AML-193 (cell line): ENCODE results near the gene ANTKMT.
"Not testable (repeated sequence)": the region's sequence is repeated elsewhere in the genome, so short reads cannot be mapped to it uniquely, and the experiment has no call there.

Experiments used
- DNase-seq, 2 experiments: peaks; one replicate each; lab custom pipeline; 2025; lab: John Stamatoyannopoulos, UW

Gene ANTKMT

DNA sequence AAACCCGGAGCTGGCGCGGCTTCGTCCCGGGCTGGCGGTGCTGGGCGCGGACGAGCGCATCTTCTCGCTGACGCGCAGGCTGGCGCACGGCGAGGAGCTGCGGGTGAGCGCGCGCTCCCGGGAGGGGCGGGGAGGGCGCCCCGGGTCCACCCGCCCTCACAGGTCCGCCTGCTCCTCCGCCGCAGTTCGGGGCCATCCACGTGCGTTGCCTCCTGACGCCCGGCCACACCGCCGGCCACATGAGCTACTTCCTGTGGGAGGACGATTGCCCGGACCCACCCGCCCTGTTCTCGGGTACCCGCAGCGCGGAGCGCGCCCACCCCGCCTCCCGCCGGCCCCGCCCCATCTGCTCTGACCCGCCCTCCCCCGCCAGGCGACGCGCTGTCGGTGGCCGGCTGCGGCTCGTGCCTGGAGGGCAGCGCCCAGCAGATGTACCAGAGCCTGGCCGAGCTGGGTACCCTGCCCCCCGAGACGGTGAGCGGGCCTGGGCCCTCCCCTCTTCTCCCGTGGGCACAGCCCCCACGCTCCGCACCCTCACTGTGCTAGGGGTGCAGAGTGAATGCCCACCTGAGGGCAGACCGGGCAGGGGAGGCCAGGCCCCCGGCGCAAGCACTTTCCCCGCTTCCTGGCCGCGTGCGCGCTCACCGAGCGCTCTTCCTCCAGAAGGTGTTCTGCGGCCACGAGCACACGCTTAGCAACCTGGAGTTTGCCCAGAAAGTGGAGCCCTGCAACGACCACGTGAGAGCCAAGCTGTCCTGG is 7.4 kb downstream of the ANTKMT start:
- peak; percentile 62 to 65 for DNase-seq

DNA sequence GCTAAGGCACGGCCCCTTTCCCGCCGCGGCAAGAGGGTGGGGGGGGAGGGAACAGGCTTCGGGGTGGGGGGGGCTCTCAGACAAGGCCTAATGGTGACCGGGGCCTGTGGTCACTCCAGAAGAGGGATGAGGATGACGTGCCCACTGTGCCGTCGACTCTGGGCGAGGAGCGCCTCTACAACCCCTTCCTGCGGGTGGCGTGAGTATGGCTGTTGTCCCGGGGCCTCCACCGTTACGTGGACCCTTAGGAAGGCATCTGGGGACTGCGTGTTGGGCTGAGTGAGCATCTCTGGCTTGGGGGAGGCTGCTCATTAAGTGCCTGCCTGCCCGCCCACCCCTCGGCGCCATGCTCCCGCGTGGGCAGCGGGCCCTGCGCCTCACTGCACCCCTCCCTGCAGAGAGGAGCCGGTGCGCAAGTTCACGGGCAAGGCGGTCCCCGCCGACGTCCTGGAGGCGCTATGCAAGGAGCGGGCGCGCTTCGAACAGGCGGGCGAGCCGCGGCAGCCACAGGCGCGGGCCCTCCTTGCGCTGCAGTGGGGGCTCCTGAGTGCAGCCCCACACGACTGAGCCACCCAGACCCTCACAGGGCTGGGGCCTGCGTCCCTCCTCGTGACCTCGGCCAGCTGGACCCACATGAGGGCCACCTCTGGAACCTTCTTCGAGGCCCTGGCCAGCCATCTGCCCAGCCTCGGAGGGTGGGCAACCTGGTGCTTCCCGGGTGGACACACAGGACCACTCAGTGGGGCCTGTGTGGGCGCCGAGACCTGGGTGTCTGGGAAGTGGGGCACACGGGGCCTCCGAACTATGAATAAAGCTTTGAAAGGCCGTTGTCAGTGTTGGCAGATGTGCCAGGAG is 8.2 kb downstream of the ANTKMT start:
- DNase-seq = no peak

DNA sequence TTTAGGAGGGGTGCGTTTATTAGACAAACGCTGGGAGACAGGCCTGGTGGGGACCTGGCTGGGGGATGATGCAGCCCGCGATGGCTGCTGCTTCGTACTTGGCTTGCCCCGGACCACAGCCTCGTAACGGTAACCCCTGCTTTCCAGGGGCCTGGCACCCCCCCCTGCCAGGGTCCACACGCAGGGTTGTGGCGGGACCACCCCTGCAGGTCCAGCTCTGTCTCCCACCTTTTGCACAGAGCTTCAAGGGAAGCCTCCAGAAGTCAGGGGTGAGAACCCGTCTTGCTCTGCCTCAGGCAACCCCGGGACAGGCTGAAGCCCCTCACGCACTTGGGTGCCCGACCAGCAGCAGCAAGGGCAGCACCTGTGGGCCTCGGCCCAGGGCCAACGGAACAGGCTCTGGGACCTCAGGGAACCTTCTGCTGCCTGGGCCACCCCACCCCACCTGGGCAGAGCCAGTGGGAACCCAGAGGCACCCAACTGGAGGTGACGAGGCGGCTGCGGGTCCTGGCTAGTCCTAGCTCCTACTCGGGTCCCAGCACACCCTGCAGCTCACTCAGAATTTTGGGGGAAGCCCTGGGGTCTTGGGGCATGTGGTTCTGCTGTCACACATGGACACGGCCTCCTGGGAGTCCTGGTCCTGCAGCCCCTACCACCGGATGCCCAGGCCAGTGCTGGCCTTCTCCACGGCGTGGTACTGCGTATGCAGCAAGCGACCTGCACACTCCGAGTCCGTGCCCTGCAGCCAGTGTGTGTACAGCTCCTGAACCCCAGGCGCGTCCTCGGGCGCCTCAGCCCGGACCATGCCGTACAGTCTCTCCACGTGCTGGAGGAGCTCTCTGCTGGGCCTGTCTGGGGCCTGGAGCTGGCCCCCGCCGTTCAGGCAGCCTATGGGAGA is 9.1 kb downstream of the ANTKMT start:
- DNase-seq = no peak

DNA sequence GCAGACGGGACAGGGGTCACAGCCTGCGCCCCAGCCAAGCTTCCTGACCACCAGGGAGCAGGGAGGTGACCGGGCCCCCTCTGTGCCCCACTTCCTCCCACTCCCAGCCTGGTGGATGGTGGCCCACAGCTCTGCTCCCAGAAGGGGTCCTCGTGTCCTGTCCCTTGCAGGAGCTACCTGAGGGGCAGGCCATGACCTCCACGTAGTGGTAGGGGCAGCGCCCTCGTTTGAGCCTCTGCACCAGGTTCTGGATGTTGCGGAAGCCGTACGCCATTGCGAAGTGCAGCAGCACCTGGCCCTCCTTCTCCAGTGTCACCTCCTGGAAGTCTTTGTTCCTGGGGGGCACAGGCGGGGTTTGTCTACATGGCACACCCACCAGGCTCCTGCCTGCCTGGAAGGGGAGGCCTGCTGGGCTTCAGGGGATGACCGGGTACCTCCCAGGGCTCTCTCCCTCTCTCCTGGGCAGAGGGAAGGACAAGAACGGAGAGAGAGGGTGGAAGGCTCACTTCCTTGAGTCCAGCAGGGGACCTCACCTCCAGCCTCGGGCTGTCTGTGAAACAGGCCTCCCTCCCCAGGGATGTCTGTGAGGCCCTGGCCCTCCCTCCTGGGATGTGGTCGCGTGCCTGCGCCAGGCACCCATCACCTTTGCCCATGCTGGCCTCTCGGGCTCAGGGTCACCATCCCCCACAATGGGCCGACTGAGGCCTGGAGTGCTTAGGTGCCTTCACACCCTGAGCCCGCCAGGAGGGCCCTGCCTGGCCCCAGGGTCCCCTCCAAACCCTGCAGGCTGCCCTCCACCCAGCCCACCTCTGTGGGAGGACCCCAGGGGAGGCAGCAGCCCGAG is 9.9 kb downstream of the ANTKMT start:
- no peak for DNase-seq

DNA sequence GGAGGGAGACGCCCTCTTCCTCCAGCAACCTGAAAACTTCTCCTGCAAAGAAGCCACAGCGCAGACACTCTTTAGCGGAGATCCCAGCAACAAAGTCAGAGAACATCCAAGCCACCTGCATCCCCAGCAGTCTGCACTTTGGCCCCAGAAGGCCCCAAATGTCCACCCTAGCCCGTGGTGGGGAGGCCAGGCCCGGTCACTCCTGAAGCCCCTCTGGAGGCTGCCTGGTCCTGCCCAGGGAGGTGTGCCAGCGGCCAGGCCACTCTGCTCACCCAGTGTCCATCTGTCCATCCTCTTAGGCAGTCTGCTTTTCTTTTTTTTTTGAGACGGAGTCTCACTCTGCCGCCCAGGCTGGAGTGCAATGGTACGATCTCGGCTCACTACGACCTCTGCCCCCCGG is 11.4 kb downstream of the ANTKMT start:
- no peak for DNase-seq

DNA sequence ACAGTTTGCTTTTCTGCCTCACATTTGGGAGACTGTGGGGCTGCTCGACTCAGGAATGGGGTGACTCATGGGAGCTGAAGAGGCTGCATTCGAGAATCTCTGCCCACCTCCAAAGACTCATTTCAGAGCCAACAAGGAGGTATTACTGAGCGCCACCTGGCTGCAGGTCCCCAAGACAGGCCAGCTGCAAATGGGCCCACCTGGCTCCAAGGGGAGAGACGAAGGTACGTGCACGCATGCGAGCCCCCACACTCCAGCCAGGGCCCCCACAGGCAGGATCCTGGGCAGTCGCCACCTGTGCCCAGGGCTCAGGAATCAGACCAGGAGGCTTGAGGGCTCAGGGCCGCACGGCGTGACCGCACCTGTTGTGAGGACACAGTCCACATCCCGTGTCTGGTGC is 12.0 kb downstream of the ANTKMT start:
- DNase-seq = no peak

DNA sequence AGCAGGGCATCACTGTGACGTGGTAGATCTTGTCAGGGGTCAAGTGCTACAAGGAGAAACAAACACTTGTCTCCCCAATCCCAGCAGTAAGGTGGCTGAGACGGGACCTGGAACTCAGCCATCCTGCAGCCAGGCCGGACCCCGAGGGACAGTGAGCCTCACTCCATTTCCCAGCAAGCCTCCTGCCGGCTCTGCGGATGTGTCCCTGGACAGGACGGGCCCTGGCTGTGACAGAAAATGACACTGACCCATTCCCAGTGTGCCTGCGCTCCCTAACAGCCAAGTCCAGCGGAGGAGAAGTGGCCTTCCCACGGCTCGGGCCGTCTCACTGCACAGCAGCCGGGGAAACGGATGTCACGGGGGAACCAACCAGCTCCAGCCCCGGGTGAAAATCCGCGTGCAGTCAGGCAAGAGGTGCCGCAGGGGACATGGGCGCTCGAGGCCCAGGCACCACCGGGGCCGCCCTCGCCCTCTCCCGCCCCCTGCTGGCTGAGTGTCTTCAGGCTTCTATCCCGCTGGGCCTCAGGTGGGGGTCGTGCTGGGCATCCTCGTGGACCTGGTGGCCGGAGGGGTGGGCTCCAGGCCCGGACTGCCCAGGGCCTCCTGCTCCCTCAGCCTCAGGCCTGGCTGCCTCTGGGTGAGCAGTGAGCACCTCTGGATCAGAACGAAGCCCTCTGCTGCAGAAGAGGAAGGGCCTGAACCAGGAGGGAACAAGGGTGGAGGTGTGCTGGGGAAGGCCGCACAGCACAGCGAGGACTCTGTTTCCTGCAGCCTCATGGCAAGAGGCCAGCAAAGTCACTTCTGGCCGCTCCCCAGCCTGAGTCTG is 12.6 kb downstream of the ANTKMT start:
- DNase-seq = peak; percentile 4 to 12

DNA sequence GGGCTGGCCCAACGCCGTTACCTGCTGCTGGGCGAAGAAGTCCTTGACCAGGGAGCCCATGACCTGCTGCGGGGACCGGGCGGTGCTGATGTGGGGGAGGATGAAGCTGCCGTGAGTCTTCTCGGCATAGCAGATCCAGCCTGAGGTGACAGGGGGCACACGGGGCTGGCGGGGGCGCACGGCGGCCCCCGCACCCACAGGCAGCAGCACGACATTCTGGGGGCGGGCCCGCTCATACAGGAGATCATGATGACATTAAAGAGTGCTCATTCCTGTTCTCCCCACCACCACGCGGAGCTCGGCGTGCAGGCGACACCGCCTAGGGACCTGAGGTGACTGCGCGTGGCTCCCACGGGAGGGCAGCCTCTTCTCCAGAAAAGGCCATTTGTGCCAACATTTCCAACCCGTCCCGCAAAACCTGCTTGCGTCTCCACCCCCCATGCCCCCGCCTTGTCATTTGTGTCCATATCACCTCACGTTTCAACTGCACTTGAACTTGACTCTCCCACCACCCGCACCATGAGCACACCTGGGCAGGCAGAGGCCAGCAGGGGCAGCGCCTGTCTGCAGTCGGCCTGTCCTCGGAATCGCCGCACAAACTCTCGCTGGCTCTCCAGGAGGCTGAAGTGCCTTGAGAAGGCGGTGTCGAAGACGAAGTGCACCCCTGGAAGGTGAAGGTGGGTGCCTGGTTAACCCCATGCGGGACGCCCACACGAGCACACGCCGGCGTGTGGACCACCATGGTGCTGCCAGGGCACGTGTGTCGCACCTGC is 13.4 kb downstream of the ANTKMT start:
- no peak for DNase-seq

DNA sequence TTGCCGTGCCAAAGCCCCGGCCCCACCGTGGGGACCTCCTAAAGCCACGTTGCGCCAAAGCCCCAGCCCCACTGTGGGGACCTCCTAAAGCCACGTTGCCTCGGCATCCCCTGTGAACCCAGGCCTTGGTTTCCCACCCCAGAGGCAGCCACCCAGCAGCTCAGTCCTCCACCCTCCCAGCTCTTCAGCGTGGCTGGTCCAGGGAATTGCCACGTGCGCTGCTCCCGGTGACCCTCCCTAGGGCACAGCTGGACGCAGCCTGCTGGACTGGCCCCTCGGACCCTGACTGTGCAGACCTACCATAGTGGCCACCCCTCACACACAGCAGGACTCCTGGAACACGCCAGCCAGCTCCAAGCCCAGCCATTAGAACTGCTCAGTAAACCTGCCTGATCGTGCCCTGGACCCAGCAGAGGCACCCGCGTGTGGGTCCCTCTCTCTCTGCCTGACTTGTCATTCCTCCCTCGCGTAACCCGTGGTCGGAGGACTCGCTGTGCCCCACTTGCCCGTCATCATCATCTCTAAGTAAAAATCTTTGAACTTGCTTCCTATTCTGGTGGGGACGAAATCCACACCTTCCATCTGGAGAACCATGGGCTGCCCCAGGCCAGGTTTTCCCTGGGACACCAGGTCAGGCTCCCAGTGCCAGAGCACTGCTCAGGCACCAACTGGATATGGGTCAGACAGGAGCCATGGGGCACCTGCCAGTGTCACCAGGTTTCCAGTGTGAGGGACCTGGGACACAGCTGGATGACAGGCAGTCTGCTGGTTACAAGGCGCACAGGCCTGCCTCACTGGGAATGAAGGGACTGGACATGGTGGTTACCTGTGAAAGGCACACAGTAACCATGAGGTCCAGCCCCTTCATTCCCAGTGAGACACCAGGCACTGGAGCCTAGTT is 14.3 kb downstream of the ANTKMT start:
- no peak for DNase-seq

DNA sequence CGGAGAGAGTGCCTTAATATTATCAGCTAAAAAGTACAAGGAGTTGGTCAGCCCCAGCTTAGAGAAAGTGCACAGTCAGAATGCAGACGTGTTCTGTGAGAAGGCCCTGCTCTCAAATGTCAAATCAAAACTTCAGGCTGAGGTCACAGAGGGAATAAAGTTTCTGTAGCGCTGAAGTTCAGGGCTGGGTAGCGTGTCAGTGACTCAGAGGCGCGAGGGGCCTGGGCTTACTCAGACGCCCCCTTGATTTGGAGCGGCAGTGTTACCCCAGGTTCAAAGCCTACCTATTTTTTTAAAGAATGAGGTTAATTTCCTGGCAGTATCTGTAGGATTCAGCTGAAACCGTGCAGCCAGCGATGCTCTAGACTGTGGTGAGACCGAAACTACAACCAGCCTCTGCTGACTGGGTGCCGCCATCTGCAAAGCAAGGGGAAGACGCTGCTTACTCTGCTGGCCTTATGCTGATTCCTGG is 15.1 kb downstream of the ANTKMT start:
- DNase-seq = no peak

DNA sequence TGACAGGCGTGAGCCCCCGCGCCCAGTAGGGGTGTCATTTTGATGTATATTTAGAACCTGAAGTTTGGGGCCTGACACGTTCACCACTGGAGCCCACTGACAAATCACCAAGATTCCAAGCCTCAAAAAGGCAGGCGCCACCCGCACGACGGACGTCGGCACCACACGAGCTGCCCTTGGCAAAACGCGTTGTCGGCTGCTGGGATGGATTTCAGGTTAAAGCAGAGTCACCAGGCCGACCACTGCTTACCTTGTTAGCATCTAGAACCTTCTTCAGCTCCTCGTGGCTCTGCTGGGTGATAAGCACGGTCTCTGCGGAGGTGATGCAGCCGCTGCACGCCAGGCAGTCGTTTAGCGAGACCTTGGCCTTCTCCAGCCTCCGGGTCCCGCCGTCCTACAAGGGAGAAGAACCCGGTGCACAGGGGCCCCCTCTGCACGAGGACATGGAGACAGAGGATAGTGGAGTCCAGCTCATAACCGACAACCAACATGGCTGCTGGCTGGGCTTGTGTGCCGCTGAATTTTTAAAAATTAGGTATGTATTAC is 16.1 kb downstream of the ANTKMT start:
- no peak for DNase-seq

DNA sequence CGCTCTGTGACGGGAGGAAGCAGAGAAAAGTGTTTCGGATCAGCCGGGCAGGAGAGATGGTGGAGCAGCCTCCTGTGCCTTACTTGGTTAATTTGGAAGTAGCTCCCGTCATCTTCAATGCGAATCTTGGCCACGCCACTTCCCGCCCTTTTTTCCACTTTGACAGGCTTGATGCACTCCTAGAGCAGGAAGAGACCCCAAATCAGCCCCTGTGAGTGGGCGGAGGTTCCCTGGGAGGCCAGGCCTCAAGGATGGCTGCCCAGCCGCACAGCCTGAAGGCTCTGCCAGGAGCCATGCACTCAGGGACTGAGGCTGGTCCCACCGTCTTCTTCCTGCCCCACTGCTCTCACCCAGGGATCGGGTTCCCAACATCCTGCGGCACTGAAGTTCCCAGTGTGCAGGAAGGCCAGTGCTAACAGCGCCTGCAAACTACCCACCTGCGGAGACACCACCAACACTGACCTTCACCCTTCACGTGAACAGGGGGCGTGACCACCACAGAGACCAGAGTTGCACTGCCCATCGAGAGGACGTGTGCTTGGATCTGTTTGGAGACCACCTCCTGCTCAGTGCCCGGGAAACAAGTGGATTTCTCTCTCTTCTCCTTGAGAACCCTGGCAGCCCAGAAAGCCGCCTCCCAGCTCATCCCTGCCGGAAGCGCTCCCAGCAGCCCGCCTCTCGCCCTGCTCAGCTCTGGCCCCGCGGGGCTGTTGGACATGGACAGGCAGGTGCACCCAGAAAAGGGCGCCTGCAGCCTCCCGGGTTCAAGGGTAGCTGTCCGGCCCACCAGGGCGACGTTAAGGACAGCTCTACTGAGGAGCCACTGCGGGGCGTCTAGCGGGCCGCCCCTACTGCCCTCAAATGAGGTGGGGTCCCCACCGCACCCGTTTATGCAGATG is 18.9 kb downstream of the ANTKMT start:
- DNase-seq = no peak

DNA sequence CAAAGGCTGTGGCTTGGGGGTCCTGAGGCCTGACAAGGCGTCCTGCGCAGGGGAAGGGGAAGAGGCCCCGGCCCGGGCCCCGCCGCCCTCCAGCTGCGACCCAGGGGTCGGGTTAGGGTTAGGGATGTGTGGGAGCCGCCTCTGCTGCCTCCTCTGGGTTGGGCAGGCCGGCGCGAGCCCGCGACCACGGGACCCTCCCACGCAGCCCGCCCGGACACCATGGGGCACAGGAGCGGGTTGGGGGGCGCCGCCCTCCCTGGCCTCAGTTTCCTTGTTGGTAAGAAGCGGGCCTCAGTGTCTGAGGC is 19.5 kb downstream of the ANTKMT start:
- DNase-seq = no peak

DNA sequence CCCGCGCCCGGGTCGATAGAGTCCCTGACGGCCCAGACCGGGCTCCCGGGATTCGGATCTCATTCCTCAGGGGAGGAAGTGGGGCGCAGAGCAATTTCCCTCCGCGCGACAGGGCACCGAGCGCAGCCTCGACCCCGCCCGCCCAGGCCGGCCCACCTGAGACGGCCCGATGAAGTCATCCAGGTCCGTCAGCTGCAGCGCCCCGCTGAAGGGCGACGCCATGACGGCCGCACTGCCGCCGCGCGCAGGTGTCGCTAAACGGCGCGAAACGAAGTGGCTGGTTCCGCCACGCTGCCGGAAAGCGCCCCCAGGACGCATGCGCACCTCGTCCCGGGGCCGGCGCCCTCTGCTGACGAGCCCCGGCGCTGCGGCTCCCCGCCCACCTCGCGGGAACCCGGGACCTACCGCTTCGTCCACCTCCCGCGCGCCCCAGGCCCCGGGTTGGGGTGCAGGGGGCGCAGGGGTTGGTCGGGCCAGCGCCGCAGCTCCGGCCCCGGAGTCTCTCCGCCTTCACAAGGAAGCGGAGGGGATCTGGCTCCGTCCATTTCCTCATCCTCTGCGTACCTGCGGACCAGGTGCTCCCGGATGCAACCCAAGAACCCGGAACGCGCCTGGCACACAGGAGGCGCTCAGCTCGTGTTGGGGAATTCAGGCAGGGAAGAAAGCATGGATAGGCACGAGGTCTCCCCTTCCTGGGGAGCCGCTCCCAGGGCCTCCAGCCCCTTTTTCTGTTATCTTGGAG is 20.0 kb downstream of the ANTKMT start, which contains the start of gene CIAO3:
CIAO3 (minus strand) TSS at position 234 of the 742 bp plus-strand sequence; CDS start at position 222, 12 bp downstream.
- peak; percentile 60 to 70 for DNase-seq

DNA sequence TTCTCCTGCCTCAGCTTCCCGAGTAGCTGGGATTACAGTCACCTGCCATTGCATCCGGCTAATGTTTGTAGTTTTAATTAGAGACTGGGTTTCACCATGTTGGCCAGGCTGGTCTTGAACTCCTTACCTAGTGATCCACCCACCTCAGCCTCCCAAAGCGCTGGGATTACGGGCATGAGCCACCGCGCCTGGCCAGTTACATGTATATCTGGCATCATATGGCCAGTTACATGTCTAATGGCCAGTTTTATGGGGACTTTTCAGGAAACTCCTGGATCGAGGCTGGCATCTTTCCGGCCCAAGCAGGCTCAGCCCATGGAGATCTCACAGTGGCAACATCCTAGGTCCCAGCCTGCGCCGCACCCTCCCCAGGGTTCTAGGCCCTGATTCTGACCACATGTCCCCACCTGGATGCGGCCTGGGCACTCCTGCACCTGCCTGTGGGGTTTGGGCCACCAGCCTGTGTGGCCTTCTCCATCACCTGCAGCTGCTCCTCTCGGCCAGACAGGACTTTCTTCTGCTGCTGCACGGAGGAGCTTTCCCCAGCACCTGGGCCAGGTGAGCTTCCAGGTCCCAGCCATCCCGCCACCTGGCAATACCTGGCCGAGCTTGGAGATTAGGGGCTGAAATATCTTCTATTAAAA is 21.2 kb downstream of the ANTKMT start:
- DNase-seq = no peak

DNA sequence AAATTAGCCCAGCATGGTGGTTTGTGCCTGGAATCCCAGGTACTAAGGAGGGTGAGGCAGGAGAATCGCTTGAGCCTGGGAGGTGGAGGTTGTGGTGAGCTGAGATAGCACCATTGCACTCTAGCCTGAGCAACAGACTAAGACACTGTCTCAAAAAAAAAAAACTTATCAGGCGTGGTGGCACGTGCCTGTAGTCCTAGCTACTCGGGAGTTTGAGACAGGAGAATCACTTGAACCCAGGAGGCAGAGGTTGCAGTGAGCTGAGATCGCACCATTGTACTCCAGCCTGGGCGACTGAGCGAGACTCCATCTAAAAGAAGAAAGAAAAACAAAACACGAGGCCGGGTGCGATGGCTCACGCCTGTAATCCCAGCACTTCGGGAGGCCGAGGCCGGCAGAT is 21.9 kb downstream of the ANTKMT start:
- not testable (repeated sequence) for DNase-seq
